WTC11 (cell line): ENCODE measurements around the gene FLT4.

ENCODE experiments used
- CTCF ChIP-seq: fragments of 200-600 bp; IDR thresholded peaks from 2 replicates; pipeline ENCODE4 v1.8.0; 2022; ENCODE audit warnings: antibody characterized with exemption
- FOXK1 ChIP-seq: sonication (generic); formaldehyde crosslinking; IDR thresholded peaks from 2 replicates; pipeline ENCODE4 v1.8.0; 2022; ENCODE audit warnings: mild to moderate bottlenecking, moderate library complexity, missing genetic modification reagents
- NFE2L1 ChIP-seq: sonication (generic); formaldehyde crosslinking; IDR thresholded peaks from 2 replicates; pipeline ENCODE4 v1.8.1; 2023; ENCODE audit warnings: missing genetic modification reagents
- USF1 ChIP-seq: sonication (generic); formaldehyde crosslinking; IDR thresholded peaks from 2 replicates; pipeline ENCODE4 v1.8.0; 2022; ENCODE audit warnings: mild to moderate bottlenecking, missing genetic modification reagents

- TF ChIP-seq CTCF, result no peak
- no peak for TF ChIP-seq FOXK1 (CRISPR knock-in tag)
- TF ChIP-seq NFE2L1, result no peak
- no peak for TF ChIP-seq USF1
Observed at GRCh38 chr5:180688330-180689070, 39.1 kb upstream of the FLT4 start.
